Effector CD8-positive, alpha-beta T cell (primary cell): ENCODE data around the gene XRCC1.
A peak's percentile ranks its signal among the peaks of the same experiment; 100 is the strongest.
"Not testable (repeated sequence)": the region's sequence is repeated elsewhere in the genome, so short reads cannot be mapped to it uniquely, and the experiment has no call there.

Source experiments
- DNase-seq: peaks from one replicate; lab custom pipeline; 2025; lab: John Stamatoyannopoulos, UW

XRCC1 gene

DNA sequence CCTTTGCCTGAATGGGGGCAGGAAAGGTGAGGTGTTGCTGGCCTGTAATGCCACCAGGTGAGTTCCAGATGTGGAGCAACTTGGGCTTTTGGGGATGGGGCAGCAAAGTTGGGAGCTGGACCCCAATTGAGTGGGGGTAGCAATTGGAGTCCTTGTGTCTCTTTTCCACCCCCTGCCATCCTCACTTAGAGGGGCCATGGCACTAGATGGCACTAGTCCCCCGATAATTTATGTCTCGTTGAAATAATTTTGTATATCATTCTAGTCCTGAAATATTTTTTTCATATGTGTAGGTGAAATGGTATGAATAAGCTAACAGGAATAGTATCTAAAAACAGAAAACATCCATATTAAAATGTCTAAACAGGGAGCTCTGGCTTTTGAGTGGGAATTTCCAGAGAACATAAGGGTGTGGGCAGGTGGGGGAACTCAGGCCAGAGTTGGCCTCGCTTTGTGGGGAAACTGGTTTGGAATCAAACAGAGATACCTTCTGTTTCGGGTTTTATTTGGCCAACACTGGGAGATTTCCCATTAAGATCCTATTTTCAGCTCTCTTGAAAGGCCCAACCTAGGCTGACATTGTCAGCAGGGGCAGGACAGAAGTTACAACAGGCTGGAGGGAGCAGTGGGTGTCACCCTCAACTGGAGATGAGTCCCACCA, 24.4 kb upstream of the XRCC1 start:
- DNase-seq = no peak

DNA sequence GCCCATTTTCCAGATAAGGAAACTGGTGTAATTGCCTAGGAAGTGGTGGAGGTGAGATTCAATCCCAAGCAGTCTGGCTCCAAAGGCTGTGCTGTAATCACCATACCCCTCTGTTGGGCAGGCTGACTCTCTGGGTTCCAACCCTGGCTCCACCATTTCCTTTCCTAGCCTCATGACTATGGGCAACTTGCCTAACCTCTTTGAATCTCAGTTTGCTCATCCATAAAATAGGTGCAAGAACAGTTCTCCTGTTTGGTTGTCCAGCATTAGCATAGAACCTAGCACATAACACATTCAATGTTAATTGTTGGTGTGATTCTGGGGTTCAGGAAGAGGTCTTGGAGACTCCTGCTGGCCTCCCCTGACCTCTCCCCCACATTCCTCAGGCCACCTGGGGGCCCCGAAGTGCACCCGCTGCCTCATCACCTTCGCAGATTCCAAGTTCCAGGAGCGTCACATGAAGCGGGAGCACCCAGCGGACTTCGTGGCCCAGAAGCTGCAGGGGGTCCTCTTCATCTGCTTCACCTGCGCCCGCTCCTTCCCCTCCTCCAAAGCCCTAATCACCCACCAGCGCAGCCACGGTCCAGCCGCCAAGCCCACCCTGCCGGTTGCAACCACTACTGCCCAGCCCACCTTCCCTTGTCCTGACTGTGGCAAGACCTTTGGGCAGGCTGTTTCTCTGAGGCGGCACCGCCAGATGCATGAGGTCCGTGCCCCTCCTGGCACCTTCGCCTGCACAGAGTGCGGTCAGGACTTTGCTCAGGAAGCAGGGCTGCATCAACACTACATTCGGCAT, 23.3 kb upstream of the XRCC1 start:
- DNase-seq = no peak

- DNase-seq = no peak
These were observed 22.5 kb upstream of the XRCC1 start for GRCh38 chr19:43597876-43598275.

DNA sequence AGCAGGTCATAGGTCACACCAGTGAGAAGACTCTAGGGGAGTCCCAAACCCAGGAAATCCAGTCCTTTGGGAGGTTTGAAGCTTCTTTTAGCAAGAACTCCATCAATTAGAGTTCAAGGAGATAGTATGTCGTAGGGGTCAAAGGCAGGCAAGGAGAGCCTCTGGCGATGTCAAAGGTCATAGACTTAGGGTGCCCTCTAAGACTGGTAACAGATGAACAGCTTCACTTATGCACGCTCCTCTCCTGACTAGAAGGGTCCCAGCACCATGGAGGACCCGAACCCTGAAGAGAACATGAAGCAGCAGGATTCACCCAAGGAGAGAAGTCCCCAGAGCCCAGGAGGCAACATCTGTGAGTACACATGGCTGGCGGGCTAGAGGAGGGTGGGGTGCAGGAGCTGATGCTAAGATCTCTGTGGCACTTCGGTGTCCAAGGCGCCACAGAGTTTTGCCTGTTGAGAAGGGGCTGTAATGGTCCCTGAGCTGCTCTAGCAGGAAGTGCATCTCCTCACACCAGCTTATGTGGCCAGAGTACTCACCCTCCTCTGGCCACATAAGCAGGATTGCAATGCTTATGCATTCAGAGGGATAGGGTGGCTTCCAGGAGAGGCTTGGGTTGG, 21.6 kb upstream of the XRCC1 start:
- no peak for DNase-seq

- peak; percentile 100 for DNase-seq
These were observed 20.9 kb upstream of the XRCC1 start, which contains the start of the genes IRGQ and ZNF576 for GRCh38 chr19:43595999-43596841. IRGQ (minus strand) TSS chr19:43596134; CDS start chr19:43595338, 796 bp downstream. ZNF576 (plus strand) TSS chr19:43596595; CDS start chr19:43597109, 514 bp downstream.

DNA sequence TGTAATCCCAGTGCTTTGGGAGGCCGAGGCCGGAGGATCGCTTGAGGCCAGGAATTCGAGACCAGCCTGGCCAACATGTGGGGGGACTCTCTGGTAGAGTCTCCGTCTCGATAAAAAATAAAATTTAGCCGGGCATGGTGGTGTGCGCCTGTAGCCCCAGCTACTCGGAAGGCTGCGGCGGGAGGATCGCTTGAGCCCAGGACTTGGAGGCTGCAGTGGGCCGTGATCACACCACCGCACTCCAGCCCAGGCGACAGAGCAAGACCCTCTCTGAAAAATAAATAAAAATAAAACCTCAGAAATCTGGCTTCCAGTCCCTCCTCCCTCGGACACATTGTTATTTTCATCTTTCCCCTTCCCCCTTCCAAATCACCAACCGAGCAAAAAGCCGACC, 20.3 kb upstream of the XRCC1 start:
- no peak for DNase-seq

- peak; percentile 49 for DNase-seq
These were observed 19.6 kb upstream of the XRCC1 start for GRCh38 chr19:43594710-43595604.

- no peak for DNase-seq
These were observed 18.9 kb upstream of the XRCC1 start for GRCh38 chr19:43594081-43594697.

DNA sequence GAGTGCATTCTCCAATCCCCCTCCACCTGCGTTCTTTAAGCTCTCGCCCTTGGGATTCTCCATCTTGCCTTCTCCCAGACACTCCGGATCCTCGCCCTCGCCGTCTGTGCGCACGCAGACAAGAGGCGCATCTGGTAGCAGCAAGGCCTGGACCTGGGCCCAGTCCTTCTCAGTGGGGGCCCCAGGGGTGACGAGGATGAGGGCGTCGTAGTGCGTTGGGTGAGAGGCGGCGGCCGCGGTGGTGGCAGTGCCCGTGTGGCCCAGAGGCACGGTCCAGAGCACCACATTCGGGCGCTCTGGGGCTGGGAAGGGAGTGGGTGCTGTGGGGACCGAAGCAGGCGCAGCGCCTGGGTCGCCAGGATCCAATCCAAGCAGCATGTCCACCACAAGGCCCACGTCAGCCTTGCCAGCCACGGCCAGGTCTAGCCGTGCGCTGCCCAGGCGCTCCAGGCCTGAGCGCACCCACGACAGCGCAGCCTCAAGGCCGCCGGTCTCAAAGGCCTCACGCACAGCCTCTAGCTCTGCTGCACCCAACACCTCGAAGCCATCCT, 17.5 kb upstream of the XRCC1 start:
- no peak for DNase-seq

DNA sequence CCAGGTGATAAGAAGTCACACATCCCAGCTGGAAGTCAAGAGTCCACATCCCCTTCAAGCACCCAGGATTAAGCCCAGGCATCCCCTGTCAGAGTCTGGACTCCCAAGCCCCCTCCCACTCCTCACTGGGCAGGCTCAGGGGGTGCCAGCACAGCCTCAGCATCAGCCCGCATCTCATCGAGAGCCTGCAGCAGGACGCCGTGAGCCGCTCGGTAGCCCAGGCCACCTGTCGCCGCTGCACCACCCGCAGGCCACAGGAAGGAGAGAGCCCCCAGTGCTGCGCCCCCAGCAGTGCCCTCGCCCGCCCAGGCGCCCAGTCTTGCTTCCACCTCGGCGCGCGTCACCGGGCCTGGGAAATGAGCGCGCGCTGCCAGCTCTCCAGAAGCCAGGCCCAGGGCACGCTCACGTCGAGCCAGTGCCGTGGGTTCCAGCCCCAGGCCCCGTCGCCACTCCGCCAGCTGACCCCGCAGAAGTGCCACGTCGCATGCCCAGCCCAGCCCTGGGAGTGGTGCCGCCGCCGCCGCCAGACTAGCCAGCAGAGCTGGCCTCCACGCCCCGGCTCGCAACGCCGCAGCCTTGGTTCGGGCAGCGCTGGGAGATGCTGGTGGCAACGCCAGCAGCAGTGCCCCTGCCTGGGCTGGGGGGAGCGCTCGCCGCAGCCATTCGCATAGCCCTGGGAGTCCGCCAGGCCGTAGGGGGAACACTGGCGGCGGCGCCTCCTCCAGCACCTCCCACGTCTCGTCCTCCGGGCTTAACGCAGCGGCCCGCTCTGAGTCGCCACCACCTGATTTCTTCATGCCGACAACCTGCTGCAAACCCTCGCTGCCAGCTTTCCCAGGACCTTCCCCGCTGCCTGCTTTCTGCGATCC, 16.8 kb upstream of the XRCC1 start:
- no peak for DNase-seq

DNA sequence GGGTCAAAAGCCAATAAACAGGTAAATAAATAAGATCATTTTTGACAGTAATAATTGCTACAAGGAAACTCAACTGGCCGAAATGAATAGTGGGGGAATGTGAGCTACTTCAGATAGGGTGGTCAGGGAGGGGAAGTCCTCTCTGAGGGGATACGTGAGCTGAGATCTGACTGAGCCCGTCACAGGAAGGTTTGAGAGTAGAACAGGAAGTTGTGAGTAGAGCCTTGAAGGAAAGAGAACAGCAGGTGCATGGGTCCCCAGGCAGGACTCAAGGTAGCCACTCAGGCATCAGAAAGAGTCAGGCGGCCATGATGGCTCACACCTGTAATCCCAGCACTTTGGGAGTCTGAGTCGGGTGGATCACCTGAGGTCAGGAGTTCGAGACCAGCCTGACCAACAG, 14.4 kb upstream of the XRCC1 start:
- DNase-seq = no peak

DNA sequence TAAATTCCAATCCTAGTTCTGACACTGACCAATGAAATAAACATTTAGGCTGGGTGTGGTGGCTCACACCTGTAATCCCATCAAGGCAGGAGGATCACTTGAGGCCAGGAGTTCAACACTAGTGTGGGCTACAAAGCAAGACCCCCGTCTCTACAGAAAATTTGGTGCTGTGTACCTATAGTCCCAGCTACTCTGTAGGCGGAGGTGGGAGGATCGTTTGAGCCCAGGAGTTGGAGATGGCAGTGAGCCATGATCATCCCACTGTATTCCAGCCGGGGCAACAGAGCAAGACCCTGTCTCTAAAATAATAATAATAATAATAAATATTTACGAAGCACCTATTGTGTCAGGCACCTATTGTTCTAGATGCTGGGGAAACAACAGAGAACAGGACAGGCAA, 13.9 kb upstream of the XRCC1 start:
- no peak for DNase-seq

DNA sequence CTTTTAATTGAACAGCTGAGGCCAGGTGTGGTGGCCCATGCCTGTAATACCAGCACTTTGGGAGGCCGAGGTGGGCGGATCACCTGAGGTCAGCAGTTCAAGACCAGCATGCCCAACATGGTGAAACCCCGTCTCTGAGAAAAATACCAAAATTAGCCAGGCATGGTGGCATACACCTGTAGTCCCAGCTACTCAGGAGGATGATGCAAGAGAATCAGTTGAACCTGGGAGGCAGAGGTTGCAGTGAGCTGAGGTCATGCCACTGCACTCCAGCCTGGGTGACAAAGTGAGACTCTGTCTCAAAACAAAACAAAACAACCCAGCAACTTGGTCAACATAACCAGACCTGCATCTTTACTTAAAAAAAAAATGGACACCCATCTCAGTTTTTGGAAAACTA, 11.7 kb upstream of the XRCC1 start:
- DNase-seq = not testable (repeated sequence)

- DNase-seq = no peak
These were observed 11.0 kb upstream of the XRCC1 start for GRCh38 chr19:43586346-43586745.

DNA sequence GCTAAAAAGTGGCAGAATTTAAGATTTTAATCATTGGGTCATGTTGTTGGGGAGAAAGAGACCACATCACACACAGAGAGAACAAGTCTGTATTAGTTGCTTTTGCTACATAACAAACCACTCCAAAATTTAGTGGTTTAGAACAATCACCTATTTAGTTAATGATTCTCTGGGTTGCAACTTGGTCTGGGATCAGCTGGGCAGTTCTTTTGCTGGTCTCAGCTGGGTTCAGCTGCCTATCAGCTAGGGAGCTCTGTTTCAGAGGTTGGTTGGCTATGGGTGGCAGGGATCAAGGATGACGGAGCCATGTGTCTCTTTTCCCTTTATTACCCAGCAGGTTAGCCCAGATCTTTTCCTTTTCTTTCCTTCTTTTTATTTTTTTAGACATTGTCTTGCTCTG, 9.2 kb upstream of the XRCC1 start:
- DNase-seq = no peak

- no peak for DNase-seq
These were observed 7.2 kb upstream of the XRCC1 start for GRCh38 chr19:43582495-43582894.

GRCh38 chr19:43581467-43581866, 6.1 kb upstream of the XRCC1 start:
- DNase-seq = no peak

GRCh38 chr19:43578787-43579186, 3.5 kb upstream of the XRCC1 start:
- no peak for DNase-seq
